ENCODE measurements around the gene SPTBN4. TPM values are rescaled to one million over a fixed set of nuclear protein-coding genes. Genes with fewer than 3 reads are reported as not detected.
A peak's percentile ranks its signal among the peaks of the same experiment; 100 is the strongest.
"Not testable (repeated sequence)": the region's sequence is repeated elsewhere in the genome, so short reads cannot be mapped to it uniquely, and the experiment has no call there.

The SPTBN4 gene
- total RNA-seq, 1 donor from 2014 or later = 0.43 TPM

GRCh38 chr19:40457953-40458596 lies 8.7 kb upstream of the SPTBN4 start:
- H3K36me3 ChIP-seq = peaks cover 21 to 28% of the 10 kb centered on the region in 2 donors

GRCh38 chr19:40458597-40458974 lies 8.2 kb upstream of the SPTBN4 start:
- intact Hi-C loops (cut with DNase I) = no loop called here
- TF ChIP-seq CTCF (IDR thresholded peaks at IDR 0.05) = no peak
- Histone ChIP-seq H3K4me1 (peaks cover 0 to 5% of the 10 kb centered on the region in 2 donors), H3K9me3 (no peaks in the 10 kb centered on the region), H3K4me3 (no peak overlapping the region), H3K36me3 (peaks cover 21 to 28% of the 10 kb centered on the region in 2 donors), H3K27me3 (no peaks in the 10 kb centered on the region), H3K27ac (no peak overlapping the region)
- no peak for DNase-seq (ENCODE audit: low spot score in 2 of 2)

More at GRCh38 chr19:40457953-40458596, 8.7 kb upstream of the SPTBN4 start:
- H3K27ac ChIP-seq = no peak overlapping the region
- no peak for TF ChIP-seq CTCF (IDR thresholded peaks at IDR 0.05)
- H3K9me3 ChIP-seq = no peaks in the 10 kb centered on the region
- no peak overlapping the region for H3K4me3 ChIP-seq
- intact Hi-C loops (cut with DNase I) = no loop called here
- no peak for DNase-seq (ENCODE audit: low spot score in 2 of 2)
- no peaks in the 10 kb centered on the region for H3K27me3 ChIP-seq
- H3K4me1 ChIP-seq = peaks cover 0 to 3% of the 10 kb centered on the region in 2 donors

- H3K4me3 ChIP-seq = no peak overlapping the region
- H3K4me1 ChIP-seq = peaks cover 5 to 16% of the 10 kb centered on the region in 2 donors
- intact Hi-C loops (cut with DNase I) = loop anchor here (5.0 to 10.0 kb wide), 3 partner anchors 113 to 625 kb away; partner anchors contain the start of genes C19orf47, DYRK1B, MIA and PLD3
- H3K27me3 ChIP-seq = no peaks in the 10 kb centered on the region
- TF ChIP-seq CTCF (IDR thresholded peaks at IDR 0.05) = no peak
- H3K27ac ChIP-seq = no peak overlapping the region
- no peaks in the 10 kb centered on the region for H3K9me3 ChIP-seq
- no peak for DNase-seq (ENCODE audit: low spot score in 2 of 2)
- H3K36me3 ChIP-seq = peaks cover 21 to 22% of the 10 kb centered on the region in 2 donors
These were observed 6.6 kb upstream of the SPTBN4 start for GRCh38 chr19:40460185-40460584.

GRCh38 chr19:40461669-40462221 lies 5.1 kb upstream of the SPTBN4 start:
- H3K36me3 ChIP-seq = peaks cover 14 to 17% of the 10 kb centered on the region in 2 donors
- no peak overlapping the region for H3K4me3 ChIP-seq
- no peak overlapping the region for H3K27ac ChIP-seq
- peaks cover 5 to 16% of the 10 kb centered on the region in 2 donors for H3K4me1 ChIP-seq
- peak in 1 of 2 donors; percentile 72 for DNase-seq (ENCODE audit: low spot score in 2 of 2)
- no peak for TF ChIP-seq CTCF (IDR thresholded peaks at IDR 0.05)
- H3K27me3 ChIP-seq = no peaks in the 10 kb centered on the region
- no peaks in the 10 kb centered on the region for H3K9me3 ChIP-seq
- intact Hi-C loops (cut with DNase I) = loop anchor here (5.0 to 10.0 kb wide), 3 partner anchors 114 to 627 kb away; partner anchors contain the start of genes C19orf47, DYRK1B, MIA and PLD3

GRCh38 chr19:40463587-40464037 lies 3.2 kb upstream of the SPTBN4 start:
- H3K27me3 ChIP-seq; H3K36me3 ChIP-seq; H3K9me3 ChIP-seq; DNase-seq (ENCODE audit: low spot score in 2 of 2): not testable (repeated sequence)
- Histone ChIP-seq H3K4me3 (peak overlapping the region; percentile 25 to 92), H3K4me1 (peaks cover 5 to 22% of the 10 kb centered on the region in 2 donors), H3K27ac (peak overlapping the region; percentile 80 to 86)
- intact Hi-C loops (cut with DNase I) = loop anchor here (2.0 to 10.0 kb wide), 5 partner anchors 65 to 629 kb away; partner anchors contain the start of genes C19orf47, DYRK1B, MIA and PLD3
